Stomach (tissue), 9 donors: ENCODE measurements around the gene APOL1. TPM values are rescaled to one million over a fixed set of nuclear protein-coding genes. Genes with fewer than 3 reads are reported as not detected.
A peak's percentile ranks its signal among the peaks of the same experiment; 100 is the strongest.

Source experiments
- DNase-seq, 2 donors: peaks; one replicate each; pipeline versions ENCODE4 v3.0.0 to v3.0.0-alpha.2; 2013 to 2019
- H3K27ac ChIP-seq, 5 donors: fragments of 200-600 bp in 4 of 5; sonication (generic) in 4 of 5; one replicate each; pipeline ENCODE4 v1.5.1; 2013 to 2019; ENCODE audit warnings: mild to moderate bottlenecking in 1 of 5, moderate library complexity in 1 of 5
- H3K27me3 ChIP-seq, 3 donors: fragments of 200-600 bp; sonication (generic); one replicate each; pipeline ENCODE4 v1.5.1; 2017 to 2019; ENCODE audit warnings: mixed run types in 1 of 3
- H3K36me3 ChIP-seq, 4 donors: fragments of 200-600 bp; sonication (generic); 1 replicate in 3 of 4; 2 replicates in 1 of 4; pipeline ENCODE4 v1.5.1; 2016 to 2019
- H3K4me1 ChIP-seq, 4 donors: fragments of 200-600 bp; sonication (generic); one replicate each; pipeline ENCODE4 v1.5.1; 2016 to 2019
- H3K4me3 ChIP-seq, 4 donors: fragments of 200-600 bp; sonication (generic) in 3 of 4; one replicate each; pipeline ENCODE4 v1.5.1; 2016 to 2019; ENCODE audit warnings: mild to moderate bottlenecking in 1 of 4
- H3K9me3 ChIP-seq, 4 donors: fragments of 200-600 bp; sonication (generic); one replicate each; pipeline ENCODE4 v1.5.1; 2016 to 2019
- CTCF ChIP-seq, 7 experiments: fragments of 450-650 bp in 4 of 7; fragments of 200-600 bp in 3 of 7; sonication (generic) in 3 of 7; IDR thresholded peaks; one replicate each; pipeline ENCODE4 v1.5.1; 2016 to 2019; ENCODE audit warnings: antibody characterized with exemption in 7 of 7, control low read depth in 2 of 7, mild to moderate bottlenecking in 1 of 7
- EP300 ChIP-seq: sonication (generic); formaldehyde crosslinking; IDR thresholded peaks from one replicate; pipeline ENCODE4 v1.6.1; 2017; ENCODE audit warnings: antibody characterized with exemption
- POLR2A ChIP-seq, 4 donors: fragments of 450-650 bp; IDR thresholded peaks; one replicate each; pipeline ENCODE4 v1.6.1; 2016; ENCODE audit warnings: antibody characterized with exemption in 4 of 4, control low read depth in 2 of 4, mild to moderate bottlenecking in 1 of 4, moderate library complexity in 1 of 4
- POLR2AphosphoS5 ChIP-seq, 3 donors: sonication (generic); formaldehyde crosslinking; IDR thresholded peaks; one replicate each; pipeline ENCODE4 v1.6.1; 2016; ENCODE audit warnings: antibody characterized with exemption in 3 of 3
- WGBS, 5 donors: extraction: QIAGEN DNeasy Blood & Tissue Kit in 3 of 5; methylation state at CpG; one replicate each; pipeline versions ENCODE4 v1.1.5 to v1.1.7; 2013 to 2018; 5-methylcytosine and 5-hydroxymethylcytosine counted together
- intact Hi-C: fragments of 100-400 bp; cut with DNase I; formaldehyde crosslinking; loops from one replicate; pipeline ENCODE4 v1.15.1; 2023; ENCODE audit warnings: low total_unique reads
- polyA plus RNA-seq, 3 donors: library from polyadenylated mRNA; stranded (reverse); fragments of 200-250 nt; gene quantifications; one replicate each; pipeline ENCODE4 v1.2.3, GENCODE V29; 2013
- total RNA-seq, 5 donors: library from RNA; depleted of rRNA; stranded (reverse); fragments of >200 nt; gene quantifications; one replicate each; pipeline versions ENCODE4 v1.1.0 to v1.2.3, GENCODE V29; 2014 to 2016
- donor health status: healthy with polysubstance abuse.
- donor health status: Bipolar disorder and iron deficiency.
- donor health status: healthy.

Gene APOL1
- total and polyA plus RNA-seq, 8 donors = 5.2 to 87.5 (median 38.5) TPM

GRCh38 chr22:36244522-36245391, 8.2 kb upstream of the APOL1 start:
- H3K36me3 ChIP-seq = no peaks in the 10 kb centered on the region
- no peak for DNase-seq
- H3K27me3 ChIP-seq = no peaks in the 10 kb centered on the region
- H3K4me1 ChIP-seq = peaks cover 11 to 24% (median 15%) of the 10 kb centered on the region in 4 donors
- H3K4me3 ChIP-seq = no peak overlapping the region
- TF ChIP-seq CTCF (IDR thresholded peaks at IDR 0.05) (no peak), EP300 (no peak), POLR2A (IDR thresholded peaks at IDR 0.05) (no peak), POLR2AphosphoS5 (IDR thresholded peaks at IDR 0.05) (no peak)
- H3K27ac ChIP-seq = peak overlapping the region in 3 of 5 donors; percentile 63 to 70 (median 69)
- no peaks in the 10 kb centered on the region for H3K9me3 ChIP-seq
- intact Hi-C loops = no loop called here
- 64 to 87% (median 84%) methylated on average over 5 of the region's 5 CpGs for WGBS, 5 donors

- no peaks in the 10 kb centered on the region for H3K27me3 ChIP-seq
- H3K36me3 ChIP-seq = no peaks in the 10 kb centered on the region
- no peak for DNase-seq
- WGBS, 5 donors = 63 to 90% (median 67%) methylated on average over 4 of the region's 4 CpGs
- intact Hi-C loops = no loop called here
- H3K27ac ChIP-seq = no peak overlapping the region
- no peak for TF ChIP-seq POLR2A (IDR thresholded peaks at IDR 0.05)
- no peak for TF ChIP-seq EP300
- TF ChIP-seq CTCF (IDR thresholded peaks at IDR 0.05) = no peak
- TF ChIP-seq POLR2AphosphoS5 (IDR thresholded peaks at IDR 0.05) = no peak
- H3K4me3 ChIP-seq = no peak overlapping the region
- no peaks in the 10 kb centered on the region for H3K9me3 ChIP-seq
- H3K4me1 ChIP-seq = peaks cover 7 to 19% (median 11%) of the 10 kb centered on the region in 4 donors
Observed at GRCh38 chr22:36245805-36246356, 7.1 kb upstream of the APOL1 start.

GRCh38 chr22:36246718-36247117, 6.2 kb upstream of the APOL1 start:
- Histone ChIP-seq H3K36me3 (no peaks in the 10 kb centered on the region), H3K4me3 (no peak overlapping the region), H3K27me3 (no peaks in the 10 kb centered on the region), H3K9me3 (no peaks in the 10 kb centered on the region), H3K4me1 (peaks cover 7 to 20% (median 11%) of the 10 kb centered on the region in 4 donors), H3K27ac (no peak overlapping the region)
- no peak for TF ChIP-seq POLR2A (IDR thresholded peaks at IDR 0.05)
- no peak for TF ChIP-seq EP300
- TF ChIP-seq POLR2AphosphoS5 (IDR thresholded peaks at IDR 0.05) = no peak
- TF ChIP-seq CTCF (IDR thresholded peaks at IDR 0.05) = no peak
- WGBS, 5 donors = 67 to 79% (median 73%) methylated on average over 3 of the region's 3 CpGs
- no peak for DNase-seq
- intact Hi-C loops = no loop called here

GRCh38 chr22:36247955-36248354, 5.0 kb upstream of the APOL1 start:
- no peak for DNase-seq
- no peak overlapping the region for H3K27ac ChIP-seq
- no peaks in the 10 kb centered on the region for H3K9me3 ChIP-seq
- 45 to 85% (median 70%) methylated on average over 5 of the region's 5 CpGs for WGBS, 5 donors
- peaks cover 13 to 32% (median 19%) of the 10 kb centered on the region in 4 donors for H3K4me1 ChIP-seq
- TF ChIP-seq POLR2AphosphoS5 (IDR thresholded peaks at IDR 0.05) (no peak), CTCF (IDR thresholded peaks at IDR 0.05) (no peak), POLR2A (IDR thresholded peaks at IDR 0.05) (no peak), EP300 (no peak)
- no peaks in the 10 kb centered on the region for H3K36me3 ChIP-seq
- H3K27me3 ChIP-seq = no peaks in the 10 kb centered on the region
- intact Hi-C loops = no loop called here
- H3K4me3 ChIP-seq = no peak overlapping the region
